HCT116 (cell line): ENCODE results near the gene NUF2. TPM values are rescaled to one million over a fixed set of nuclear protein-coding genes. Genes with fewer than 3 reads are reported as not detected.

Source experiments
- ATAC-seq: fragments of 200-7000 bp; cut with Tn5 transposase; 2 replicates; pipeline ENCODE4 v1.9.1; 2020; ENCODE audit warnings: mild to moderate bottlenecking, moderate library complexity
- BruUV-seq: library from RNA; stranded (reverse); fragments of 400-500 nt; replicated peaks from 2 replicates; lab custom pipeline; 2021; lab: Mats Ljungman, UMichigan
- CTCF ChIA-PET: fragments of 300-600 bp; sonication (Branson Sonifier 250); formaldehyde crosslinking; loops from one replicate; lab custom pipeline; 2021; ENCODE audit warnings: antibody characterized with exemption; lab: Charles Lee
- POLR2A ChIA-PET: fragments of 300-600, 350-600 bp; sonication (Branson Sonifier 250); formaldehyde crosslinking; loops from one replicate; lab custom pipeline; 2021; ENCODE audit warnings: antibody characterized with exemption; lab: Charles Lee
- RAD21 ChIA-PET, 2 experiments: fragments of 300-600 bp; sonication (Branson Sonifier 250); formaldehyde crosslinking; loops; one replicate each; lab custom pipeline; 2023; ENCODE audit warnings: low total read pairs in 2 of 2; ENCODE audit not compliant: uncharacterized antibody in 2 of 2, unreplicated experiment in 2 of 2, low non-redundant PET in 1 of 2; lab: Charles Lee
- DNase-seq: peaks from one replicate; pipeline ENCODE4 v3.0.0-alpha.2; 2010; ENCODE audit warnings: low read depth, low spot score
- H2AFZ ChIP-seq: fragments of 200-600 bp; shearing (Covaris generic), sonication (generic); 2 replicates; pipeline ENCODE4 v1.6.1; 2017; ENCODE audit warnings: low read depth, mixed run types, mixed read lengths, antibody characterized with exemption, low read length; ENCODE audit not compliant: poor library complexity, severe bottlenecking
- H3K27ac ChIP-seq: 2 replicates; pipeline ENCODE4 v1.5.1; 2012; ENCODE audit warnings: low read depth, low read length
- H3K27me3 ChIP-seq: fragments of 200-600 bp; sonication (generic); 2 replicates; pipeline ENCODE4 v1.6.1; 2016; ENCODE audit warnings: mixed run types, low read length, mixed read lengths; ENCODE audit not compliant: insufficient read depth
- H3K36me3 ChIP-seq, 2 experiments: fragments of 200-500 bp in 1 of 2; fragments of 200-600 bp in 1 of 2; sonication (Bioruptor generic) in 1 of 2; sonication (generic) in 1 of 2; 2 replicates each; pipeline versions ENCODE4 v1.5.1 to v1.6.1; 2014 to 2016; ENCODE audit warnings: low read length in 2 of 2, inconsistent platforms in 1 of 2, mixed read lengths in 1 of 2, mixed run types in 1 of 2; ENCODE audit not compliant: insufficient read depth in 2 of 2, control insufficient read depth in 1 of 2
- H3K4me1 ChIP-seq, 2 experiments: fragments of 200-600 bp in 1 of 2; sonication (generic) in 1 of 2; 2 replicates each; pipeline versions ENCODE4 v1.5.1 to v1.6.1; 2012 to 2017; ENCODE audit warnings: low read length in 2 of 2, inconsistent platforms in 1 of 2, mild to moderate bottlenecking in 1 of 2, mixed read lengths in 1 of 2, mixed run types in 1 of 2, moderate library complexity in 1 of 2; ENCODE audit not compliant: insufficient read depth in 2 of 2, control insufficient read depth in 1 of 2
- H3K4me2 ChIP-seq: fragments of 200-600 bp; sonication (generic); 2 replicates; pipeline ENCODE4 v1.6.1; 2017; ENCODE audit warnings: mixed run types, low read length, mixed read lengths
- H3K4me3 ChIP-seq, 2 experiments: fragments of 200-600 bp in 1 of 2; sonication (generic) in 1 of 2; replicated peaks in 1 of 2; 2 replicates each; pipeline ENCODE4 v1.5.1; 2011 to 2016; ENCODE audit warnings: low read length in 2 of 2, control low read depth in 1 of 2, low read depth in 1 of 2, mild to moderate bottlenecking in 1 of 2, mixed read lengths in 1 of 2, mixed run types in 1 of 2
- H3K79me2 ChIP-seq: fragments of 200-600 bp; sonication (generic); 2 replicates; pipeline ENCODE4 v1.6.1; 2017; ENCODE audit warnings: mild to moderate bottlenecking, mixed run types, low read length, moderate library complexity, mixed read lengths; ENCODE audit not compliant: insufficient read depth
- H3K9ac ChIP-seq: fragments of 200-600 bp; sonication (generic); 2 replicates; pipeline ENCODE4 v1.6.1; 2016; ENCODE audit warnings: low read length, mixed read lengths
- H3K9me2 ChIP-seq: fragments of 200-600 bp; sonication (generic), shearing (Covaris generic); 2 replicates; pipeline ENCODE4 v1.6.1; 2017; ENCODE audit warnings: mixed run types, mild to moderate bottlenecking, moderate library complexity; ENCODE audit not compliant: insufficient read depth
- H3K9me3 ChIP-seq, 2 experiments: fragments of 200-500 bp in 1 of 2; fragments of 200-600 bp in 1 of 2; sonication (Bioruptor generic) in 1 of 2; sonication (generic) in 1 of 2; 2 replicates each; pipeline ENCODE4 v1.6.1; 2014 to 2017; ENCODE audit warnings: low read length in 2 of 2, mixed read lengths in 2 of 2, inconsistent platforms in 1 of 2, low read depth in 1 of 2, mild to moderate bottlenecking in 1 of 2, mixed run types in 1 of 2, moderate library complexity in 1 of 2; ENCODE audit not compliant: control insufficient read depth in 1 of 2, insufficient read depth in 1 of 2
- H4K20me1 ChIP-seq: fragments of 200-600 bp; sonication (generic), shearing (Covaris generic); 2 replicates; pipeline ENCODE4 v1.6.1; 2017; ENCODE audit warnings: mixed run types, mild to moderate bottlenecking, moderate library complexity; ENCODE audit not compliant: insufficient read depth
- CBX3 ChIP-seq: IDR thresholded peaks from 2 replicates; pipeline ENCODE4 v1.6.1; 2012; ENCODE audit warnings: low read depth
- EGR1 ChIP-seq: IDR thresholded peaks from 2 replicates; pipeline ENCODE4 v1.6.1; 2012; ENCODE audit warnings: low read depth
- ELF1 ChIP-seq: IDR thresholded peaks from 2 replicates; pipeline ENCODE4 v1.6.1; 2012; ENCODE audit warnings: low read depth, borderline replicate concordance
- EZH2 ChIP-seq: fragments of 200-600 bp; sonication (generic); IDR thresholded peaks from 2 replicates; pipeline ENCODE4 v1.6.1; 2017; ENCODE audit warnings: antibody characterized with exemption, mixed run types
- FOSL1 ChIP-seq: IDR thresholded peaks from 2 replicates; pipeline ENCODE4 v1.6.1; 2012; ENCODE audit warnings: low read depth
- JUND ChIP-seq: IDR thresholded peaks from 2 replicates; pipeline ENCODE4 v1.6.1; 2012
- POLR2A ChIP-seq: IDR thresholded peaks from 2 replicates; pipeline ENCODE4 v1.7.0; 2011; ENCODE audit warnings: borderline replicate concordance; ENCODE audit not compliant: insufficient read depth, insufficient read length; ENCODE audit errors: extremely low read depth
- RAD21 ChIP-seq: IDR thresholded peaks from 2 replicates; pipeline ENCODE4 v1.6.1; 2012; ENCODE audit warnings: low read depth, mild to moderate bottlenecking
- SIN3A ChIP-seq: IDR thresholded peaks from 2 replicates; pipeline ENCODE4 v1.6.1; 2012; ENCODE audit warnings: low read depth
- SP1 ChIP-seq: IDR thresholded peaks from 2 replicates; pipeline ENCODE4 v1.6.1; 2012; ENCODE audit warnings: low read depth
- SRF ChIP-seq: IDR thresholded peaks from 2 replicates; pipeline ENCODE4 v1.6.1; 2012; ENCODE audit warnings: low read depth
- TCF7L2 ChIP-seq: IDR thresholded peaks from 2 replicates; pipeline ENCODE4 v1.7.0; 2011; ENCODE audit warnings: borderline replicate concordance, inconsistent platforms; ENCODE audit not compliant: insufficient read depth, insufficient read length; ENCODE audit errors: extremely low read depth
- YY1 ChIP-seq: IDR thresholded peaks from 2 replicates; pipeline ENCODE4 v1.6.1; 2011; ENCODE audit warnings: low read length, low read depth, moderate library complexity, mild to moderate bottlenecking; ENCODE audit not compliant: insufficient replicate concordance; ENCODE audit errors: extremely low read depth
- ZBTB33 ChIP-seq: IDR thresholded peaks from 2 replicates; pipeline ENCODE4 v1.6.1; 2011; ENCODE audit warnings: mild to moderate bottlenecking, low read length, moderate library complexity; ENCODE audit not compliant: insufficient replicate concordance; ENCODE audit errors: extremely low read depth
- ZNF274 ChIP-seq: fragments of 200-500 bp; sonication (Bioruptor generic); IDR thresholded peaks from 2 replicates; pipeline ENCODE4 v1.6.1; 2014; ENCODE audit warnings: mild to moderate bottlenecking, low read depth, low read length, inconsistent platforms
- intact Hi-C: fragments of 100-400 bp; cut with micrococcal nuclease; formaldehyde crosslinking; loops from 2 replicates; pipeline ENCODE4 v1.10.0; 2022
- total RNA-seq: library from RNA; stranded (reverse); gene quantifications from one replicate; pipeline ENCODE4 v1.2.1, GENCODE V29; 2021; ENCODE audit not compliant: unreplicated experiment
- TF ChIP-seq, protein P1 (sequence below): IDR thresholded peaks from 2 replicates; pipeline ENCODE4 v1.6.1; 2012; ENCODE audit warnings: low read depth
- TF ChIP-seq, protein P2 (sequence below): IDR thresholded peaks from 2 replicates; pipeline ENCODE4 v1.6.1; 2012

NUF2 gene
- total RNA-seq, 1 experiment from 2014 or later: 37.6 TPM

DNA sequence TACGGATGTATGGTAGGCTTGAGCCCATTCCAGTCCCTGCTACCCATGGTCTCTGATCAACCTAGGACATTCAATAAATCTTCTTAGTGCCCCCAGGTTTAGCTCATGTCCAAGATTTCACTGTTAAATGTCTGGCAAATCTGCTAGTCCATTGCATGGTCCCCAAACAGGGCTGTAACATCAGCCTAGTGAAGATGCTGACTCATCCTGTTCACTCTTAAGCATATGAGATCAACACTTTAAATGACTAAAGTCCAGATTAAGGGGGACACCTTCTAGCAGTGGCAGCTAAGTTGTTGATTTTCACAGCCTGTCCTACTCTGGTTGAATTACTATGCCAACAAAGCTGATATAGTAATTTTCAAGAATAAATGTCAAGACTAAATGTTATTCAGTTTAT lies 46.5 kb upstream of the NUF2 start:
- Histone ChIP-seq H3K79me2 (no peaks in the 10 kb centered on the region), H3K4me3 (no peak overlapping the region), H3K27ac (no peak overlapping the region), H3K9me3 (no peaks in the 10 kb centered on the region), H3K36me3 (no peaks in the 10 kb centered on the region), H3K4me2 (no peak overlapping the region), H3K27me3 (no peaks in the 10 kb centered on the region), H3K9ac (no peak overlapping the region), H4K20me1 (no peaks in the 10 kb centered on the region), H3K9me2 (no peaks in the 10 kb centered on the region), H2AFZ (no peak overlapping the region), H3K4me1 (peaks cover 0 to 4% of the 10 kb centered on the region in 2 experiments; a peak in 1 of 4 replicates)
- no peak for TF ChIP-seq SRF
- TF ChIP-seq ZBTB33: no peak
- no peak for TF ChIP-seq CBX3
- no peak for TF ChIP-seq POLR2A
- TF ChIP-seq SP1: no peak
- no peak for TF ChIP-seq ZNF274
- no peak for TF ChIP-seq ELF1
- ChIA-PET RAD21 (no interaction called here), CTCF (no interaction called here), POLR2A (no interaction called here)
- intact Hi-C loops: no loop called here
- ATAC-seq (no peak), DNase-seq (no peak)
- no TSS peak for BruUV-seq

GRCh38 chr1:163278602-163279001 lies 43.2 kb upstream of the NUF2 start:
- RAD21 ChIA-PET: no interaction called here
- no peaks in the 10 kb centered on the region for H3K9me2 ChIP-seq
- POLR2A ChIA-PET: no interaction called here
- peaks cover 0 to 4% of the 10 kb centered on the region in 2 experiments; a peak in 1 of 4 replicates for H3K4me1 ChIP-seq
- no peak overlapping the region for H2AFZ ChIP-seq
- no peaks in the 10 kb centered on the region for H3K36me3 ChIP-seq
- no peaks in the 10 kb centered on the region for H3K79me2 ChIP-seq
- no peaks in the 10 kb centered on the region for H3K27me3 ChIP-seq
- H3K4me2 ChIP-seq: no peak overlapping the region
- no peak overlapping the region for H3K27ac ChIP-seq
- no peak for DNase-seq
- CTCF ChIA-PET: no interaction called here
- no peak overlapping the region for H3K4me3 ChIP-seq
- no peaks in the 10 kb centered on the region for H4K20me1 ChIP-seq
- intact Hi-C loops: no loop called here
- no peak overlapping the region for H3K9ac ChIP-seq
- H3K9me3 ChIP-seq: no peaks in the 10 kb centered on the region
- no TSS peak for BruUV-seq
- ATAC-seq: no peak
- TF ChIP-seq EZH2: no peak
- TF ChIP-seq JUND: no peak
- no peak for TF ChIP-seq FOSL1
- TF ChIP-seq RAD21: no peak
- no peak for TF ChIP-seq TCF7L2
- TF ChIP-seq SP1: no peak
- TF ChIP-seq SIN3A: no peak
- TF ChIP-seq ZNF274: no peak
- no peak for TF ChIP-seq EGR1
- TF ChIP-seq YY1: no peak
- TF ChIP-seq, protein P1, sequence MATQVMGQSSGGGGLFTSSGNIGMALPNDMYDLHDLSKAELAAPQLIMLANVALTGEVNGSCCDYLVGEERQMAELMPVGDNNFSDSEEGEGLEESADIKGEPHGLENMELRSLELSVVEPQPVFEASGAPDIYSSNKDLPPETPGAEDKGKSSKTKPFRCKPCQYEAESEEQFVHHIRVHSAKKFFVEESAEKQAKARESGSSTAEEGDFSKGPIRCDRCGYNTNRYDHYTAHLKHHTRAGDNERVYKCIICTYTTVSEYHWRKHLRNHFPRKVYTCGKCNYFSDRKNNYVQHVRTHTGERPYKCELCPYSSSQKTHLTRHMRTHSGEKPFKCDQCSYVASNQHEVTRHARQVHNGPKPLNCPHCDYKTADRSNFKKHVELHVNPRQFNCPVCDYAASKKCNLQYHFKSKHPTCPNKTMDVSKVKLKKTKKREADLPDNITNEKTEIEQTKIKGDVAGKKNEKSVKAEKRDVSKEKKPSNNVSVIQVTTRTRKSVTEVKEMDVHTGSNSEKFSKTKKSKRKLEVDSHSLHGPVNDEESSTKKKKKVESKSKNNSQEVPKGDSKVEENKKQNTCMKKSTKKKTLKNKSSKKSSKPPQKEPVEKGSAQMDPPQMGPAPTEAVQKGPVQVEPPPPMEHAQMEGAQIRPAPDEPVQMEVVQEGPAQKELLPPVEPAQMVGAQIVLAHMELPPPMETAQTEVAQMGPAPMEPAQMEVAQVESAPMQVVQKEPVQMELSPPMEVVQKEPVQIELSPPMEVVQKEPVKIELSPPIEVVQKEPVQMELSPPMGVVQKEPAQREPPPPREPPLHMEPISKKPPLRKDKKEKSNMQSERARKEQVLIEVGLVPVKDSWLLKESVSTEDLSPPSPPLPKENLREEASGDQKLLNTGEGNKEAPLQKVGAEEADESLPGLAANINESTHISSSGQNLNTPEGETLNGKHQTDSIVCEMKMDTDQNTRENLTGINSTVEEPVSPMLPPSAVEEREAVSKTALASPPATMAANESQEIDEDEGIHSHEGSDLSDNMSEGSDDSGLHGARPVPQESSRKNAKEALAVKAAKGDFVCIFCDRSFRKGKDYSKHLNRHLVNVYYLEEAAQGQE: no peak
- TF ChIP-seq, protein P2, sequence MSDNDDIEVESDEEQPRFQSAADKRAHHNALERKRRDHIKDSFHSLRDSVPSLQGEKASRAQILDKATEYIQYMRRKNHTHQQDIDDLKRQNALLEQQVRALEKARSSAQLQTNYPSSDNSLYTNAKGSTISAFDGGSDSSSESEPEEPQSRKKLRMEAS: no peak
